Kidney (tissue), 14 donors: ENCODE data around the gene RAB23. TPM values are rescaled to one million over a fixed set of nuclear protein-coding genes. Genes with fewer than 3 reads are reported as not detected.

Experiments
- DNase-seq, 5 donors: peaks; one replicate each; pipeline ENCODE4 v3.0.0-alpha.2; 2013 to 2020
- FAIRE-seq: peaks from 2 replicates; lab custom pipeline; 2012; peaks lifted over from hg19 to GRCh38; lab: Jason Lieb, UNC
- H3K27ac ChIP-seq, 2 donors: one replicate each; pipeline ENCODE4 v1.7.0; 2013; ENCODE audit warnings: low read depth in 2 of 2, low read length in 2 of 2, inconsistent platforms in 1 of 2
- H3K27me3 ChIP-seq: one replicate; pipeline ENCODE4 v1.7.1; 2013; ENCODE audit warnings: low read length, inconsistent platforms; ENCODE audit not compliant: control insufficient read depth, insufficient read depth
- H3K36me3 ChIP-seq, 3 donors: one replicate each; pipeline versions ENCODE4 v1.7.0 to v1.7.1; 2013; ENCODE audit warnings: low read length in 3 of 3, control low read depth in 1 of 3, inconsistent platforms in 1 of 3; ENCODE audit not compliant: insufficient read depth in 3 of 3, control insufficient read depth in 2 of 3
- H3K4me1 ChIP-seq, 3 donors: one replicate each; pipeline versions ENCODE4 v1.7.0 to v1.7.1; 2013; ENCODE audit warnings: low read length in 3 of 3, inconsistent platforms in 1 of 3, low read depth in 1 of 3; ENCODE audit not compliant: control insufficient read depth in 2 of 3, insufficient read depth in 2 of 3
- H3K4me3 ChIP-seq, 3 donors: one replicate each; pipeline versions ENCODE4 v1.7.0 to v1.8.1; 2013; ENCODE audit warnings: low read length in 3 of 3, control low read depth in 1 of 3, inconsistent platforms in 1 of 3
- H3K9ac ChIP-seq, 3 donors: one replicate each; pipeline versions ENCODE4 v1.7.0 to v1.7.1; 2013; ENCODE audit warnings: low read length in 3 of 3, control low read depth in 1 of 3, inconsistent platforms in 1 of 3
- H3K9me3 ChIP-seq, 3 donors: one replicate each; pipeline versions ENCODE4 v1.7.0 to v1.7.1; 2013; ENCODE audit warnings: low read length in 3 of 3, control low read depth in 1 of 3, inconsistent platforms in 1 of 3; ENCODE audit not compliant: control insufficient read depth in 2 of 3, insufficient read depth in 1 of 3
- intact Hi-C: fragments of 100-400 bp; cut with DNase I; formaldehyde crosslinking; loops from one replicate; pipeline ENCODE4 v1.11.1; 2022
- polyA plus RNA-seq: library from polyadenylated mRNA; stranded (reverse); fragments of 350-450 nt; fragmentation: Illumina TruSeq; extraction: RNeasy Lipid Tissue Mini Kit (QIAGEN cat#74804); gene quantifications from one replicate; pipeline ENCODE4 v1.2.3, GENCODE V29; 2014; ENCODE audit warnings: low read depth, low replicate concordance; ENCODE audit not compliant: insufficient read depth
- total RNA-seq: library from RNA; stranded (reverse); fragmentation: NEBNext Ultra II Directional; extraction: Animal tissue kit (Norgen Biotek cat#: 25700); gene quantifications from one replicate; pipeline ENCODE4 v1.2.1, GENCODE V29; 2021
- TF ChIP-seq, protein P1 (sequence below): IDR thresholded peaks from 3 replicates; pipeline ENCODE4 v1.5.1; 2012; ENCODE audit warnings: mild to moderate bottlenecking, moderate library complexity, borderline replicate concordance; ENCODE audit not compliant: insufficient read depth; ENCODE audit errors: extremely low read depth
- donor health status: control.
- donor health status: control.
- donor health status: control.
- donor health status: control.
- donor health status: control.
- donor health status: DM: yes; HTN: yes; CAD: no.
- donor health status: Normal renal cell carcinoma (clear cell type).

Gene RAB23
- total and polyA plus RNA-seq, 2 donors from 2014 or later = 6.0 to 8.0 TPM

DNA sequence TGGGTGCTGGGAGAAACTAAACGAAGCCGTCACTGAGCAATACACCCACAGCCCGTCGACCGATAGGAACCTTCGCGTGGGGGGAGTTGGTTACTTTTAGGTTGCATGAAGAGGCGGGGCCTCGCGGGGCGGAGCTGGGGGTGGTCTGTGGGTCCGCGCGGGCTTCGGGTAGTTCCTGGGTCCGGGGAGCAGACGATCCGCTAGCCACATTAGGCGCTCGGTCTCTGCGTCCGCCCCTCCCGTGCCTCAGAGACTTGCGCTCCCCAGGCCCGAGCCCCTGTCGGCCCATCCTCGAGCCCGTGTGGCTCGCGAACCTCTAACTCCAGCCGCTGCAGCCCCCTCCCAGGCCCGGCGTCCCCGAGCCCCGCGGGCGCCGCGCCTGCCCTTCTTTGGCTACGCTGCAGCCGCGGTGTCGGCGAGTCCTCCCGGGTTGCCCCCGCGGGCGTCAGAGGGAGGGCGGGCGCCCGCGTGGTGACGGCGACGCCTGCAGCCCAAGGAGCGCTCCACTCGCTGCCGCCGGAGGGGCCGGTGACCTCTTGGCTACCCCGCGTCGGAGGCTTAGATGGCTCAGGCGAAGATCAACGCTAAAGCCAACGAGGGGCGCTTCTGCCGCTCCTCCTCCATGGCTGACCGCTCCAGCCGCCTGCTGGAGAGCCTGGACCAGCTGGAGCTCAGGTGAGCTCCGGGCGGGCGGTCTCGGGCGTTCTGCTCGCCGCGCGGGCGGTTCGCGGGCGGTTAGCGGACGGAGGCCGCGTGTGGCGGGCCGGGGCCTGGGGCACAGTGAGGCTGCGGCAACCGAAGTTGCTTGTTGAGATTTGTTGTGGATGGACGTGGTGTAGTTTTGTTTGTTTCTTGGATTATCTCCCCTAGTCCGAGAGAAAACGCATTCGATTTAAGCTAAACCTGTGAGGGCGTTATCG, 49.7 kb downstream of the RAB23 start, which contains the start of gene BAG2:
Gene BAG2 (plus strand): TSS at position 191 of the 920 bp plus-strand sequence. CDS start 372 bp downstream, at position 563.
- intact Hi-C loops = no loop called here
- H3K27me3 ChIP-seq = no peaks in the 10 kb centered on the region
- peaks cover 0 to 4% (median 0%) of the 10 kb centered on the region in 3 donors for H3K4me1 ChIP-seq
- peak within 1 kb of the TSS; percentile 66 to 68 for H3K27ac ChIP-seq
- no peaks in the 10 kb centered on the region for H3K36me3 ChIP-seq
- TF ChIP-seq, protein P1, sequence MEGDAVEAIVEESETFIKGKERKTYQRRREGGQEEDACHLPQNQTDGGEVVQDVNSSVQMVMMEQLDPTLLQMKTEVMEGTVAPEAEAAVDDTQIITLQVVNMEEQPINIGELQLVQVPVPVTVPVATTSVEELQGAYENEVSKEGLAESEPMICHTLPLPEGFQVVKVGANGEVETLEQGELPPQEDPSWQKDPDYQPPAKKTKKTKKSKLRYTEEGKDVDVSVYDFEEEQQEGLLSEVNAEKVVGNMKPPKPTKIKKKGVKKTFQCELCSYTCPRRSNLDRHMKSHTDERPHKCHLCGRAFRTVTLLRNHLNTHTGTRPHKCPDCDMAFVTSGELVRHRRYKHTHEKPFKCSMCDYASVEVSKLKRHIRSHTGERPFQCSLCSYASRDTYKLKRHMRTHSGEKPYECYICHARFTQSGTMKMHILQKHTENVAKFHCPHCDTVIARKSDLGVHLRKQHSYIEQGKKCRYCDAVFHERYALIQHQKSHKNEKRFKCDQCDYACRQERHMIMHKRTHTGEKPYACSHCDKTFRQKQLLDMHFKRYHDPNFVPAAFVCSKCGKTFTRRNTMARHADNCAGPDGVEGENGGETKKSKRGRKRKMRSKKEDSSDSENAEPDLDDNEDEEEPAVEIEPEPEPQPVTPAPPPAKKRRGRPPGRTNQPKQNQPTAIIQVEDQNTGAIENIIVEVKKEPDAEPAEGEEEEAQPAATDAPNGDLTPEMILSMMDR = no peak
- peak within 1 kb of the TSS; percentile 49 to 82 (median 76) for H3K4me3 ChIP-seq
- DNase-seq = peak; percentile 82 to 96 (median 90)
- no peaks in the 10 kb centered on the region for H3K9me3 ChIP-seq
- FAIRE-seq = no peak
- peak within 1 kb of the TSS; percentile 41 to 85 (median 68) for H3K9ac ChIP-seq

DNA sequence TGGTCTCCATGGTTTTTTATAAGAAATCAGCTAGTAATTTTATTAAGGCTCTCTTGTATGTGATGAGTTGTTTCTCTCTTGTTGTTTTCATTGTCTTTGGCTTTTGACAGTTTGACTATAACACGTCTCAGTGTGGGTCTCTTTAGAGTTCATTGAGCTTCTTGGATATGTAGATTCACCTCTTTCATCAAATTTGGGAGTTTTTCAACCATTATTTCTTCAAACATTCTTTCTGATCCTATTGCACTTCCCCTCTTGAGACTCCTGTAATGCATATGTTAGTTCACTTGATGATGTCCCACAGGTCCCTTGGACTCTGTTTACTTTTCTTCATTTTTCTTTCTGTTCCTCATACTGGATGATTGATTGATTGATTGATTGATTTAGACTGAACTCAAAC, 57.0 kb downstream of the RAB23 start:
- Histone ChIP-seq H3K36me3 (peaks cover 0 to 8% (median 0%) of the 10 kb centered on the region in 3 donors), H3K27me3 (no peaks in the 10 kb centered on the region), H3K4me3 (no peak overlapping the region), H3K27ac (no peak overlapping the region), H3K4me1 (no peaks in the 10 kb centered on the region), H3K9ac (no peak overlapping the region), H3K9me3 (peaks cover 5 to 7% (median 6%) of the 10 kb centered on the region in 3 donors)
- FAIRE-seq (no peak), DNase-seq (no peak)
- intact Hi-C loops = no loop called here
- TF ChIP-seq, protein P1 = no peak

DNA sequence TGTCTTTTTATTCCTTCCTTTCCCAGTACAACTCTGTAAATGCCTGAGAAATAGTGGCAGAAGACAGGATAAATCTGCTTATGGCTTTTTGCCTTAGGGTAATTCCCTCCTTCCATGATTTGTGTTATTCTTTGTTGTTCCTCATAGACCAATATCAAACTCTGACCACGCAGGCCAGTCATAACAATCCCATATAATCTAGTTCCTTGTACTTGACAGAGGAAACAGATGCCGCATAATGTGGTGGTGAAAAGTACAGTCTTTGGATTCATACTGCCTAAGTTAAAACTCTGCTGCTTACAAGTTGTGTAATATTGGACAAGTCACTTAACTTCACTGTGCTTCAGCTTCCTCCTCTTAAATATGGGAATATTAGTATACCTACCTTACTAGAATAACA, 58.2 kb downstream of the RAB23 start:
- intact Hi-C loops = no loop called here
- Histone ChIP-seq H3K9me3 (peaks cover 5 to 7% (median 6%) of the 10 kb centered on the region in 3 donors), H3K36me3 (peaks cover 0 to 8% (median 0%) of the 10 kb centered on the region in 3 donors), H3K27me3 (no peaks in the 10 kb centered on the region), H3K9ac (no peak overlapping the region), H3K4me1 (no peaks in the 10 kb centered on the region), H3K27ac (no peak overlapping the region), H3K4me3 (no peak overlapping the region)
- no peak for FAIRE-seq
- TF ChIP-seq, protein P1 = no peak
- no peak for DNase-seq
